SK-N-MC (cell line): Measurements from ENCODE around the gene SMPD3.

Source experiments
- EZH2 ChIP-seq: fragments of 200-600 bp; sonication (generic); IDR thresholded peaks from one replicate; pipeline ENCODE4 v1.6.1; 2017; ENCODE audit warnings: antibody characterized with exemption
- FOXP2 ChIP-seq: optimal IDR thresholded peaks from 2 replicates; pipeline ENCODE3; 2011; ENCODE audit warnings: mild to moderate bottlenecking, moderate library complexity; ENCODE audit not compliant: insufficient read depth; ENCODE audit errors: extremely low read length, control extremely low read depth
- POLR2AphosphoS5 ChIP-seq: IDR thresholded peaks from 2 replicates; pipeline ENCODE4 v1.6.1; 2012; ENCODE audit warnings: mild to moderate bottlenecking, low read depth, low read length, borderline replicate concordance

- no peak for TF ChIP-seq EZH2
- no peak for TF ChIP-seq POLR2AphosphoS5
- no peak for TF ChIP-seq FOXP2
These were observed 92.7 kb downstream of the SMPD3 start for GRCh38 chr16:68355447-68356248.
